ENCODE results near the gene DPP9.

The DPP9 gene

GRCh38 chr19:4707956-4708650, 15.5 kb downstream of the DPP9 start:
- no peak for DNase-seq

- DNase-seq: no peak
Observed at GRCh38 chr19:4707322-4707721, 16.3 kb downstream of the DPP9 start.

DNA sequence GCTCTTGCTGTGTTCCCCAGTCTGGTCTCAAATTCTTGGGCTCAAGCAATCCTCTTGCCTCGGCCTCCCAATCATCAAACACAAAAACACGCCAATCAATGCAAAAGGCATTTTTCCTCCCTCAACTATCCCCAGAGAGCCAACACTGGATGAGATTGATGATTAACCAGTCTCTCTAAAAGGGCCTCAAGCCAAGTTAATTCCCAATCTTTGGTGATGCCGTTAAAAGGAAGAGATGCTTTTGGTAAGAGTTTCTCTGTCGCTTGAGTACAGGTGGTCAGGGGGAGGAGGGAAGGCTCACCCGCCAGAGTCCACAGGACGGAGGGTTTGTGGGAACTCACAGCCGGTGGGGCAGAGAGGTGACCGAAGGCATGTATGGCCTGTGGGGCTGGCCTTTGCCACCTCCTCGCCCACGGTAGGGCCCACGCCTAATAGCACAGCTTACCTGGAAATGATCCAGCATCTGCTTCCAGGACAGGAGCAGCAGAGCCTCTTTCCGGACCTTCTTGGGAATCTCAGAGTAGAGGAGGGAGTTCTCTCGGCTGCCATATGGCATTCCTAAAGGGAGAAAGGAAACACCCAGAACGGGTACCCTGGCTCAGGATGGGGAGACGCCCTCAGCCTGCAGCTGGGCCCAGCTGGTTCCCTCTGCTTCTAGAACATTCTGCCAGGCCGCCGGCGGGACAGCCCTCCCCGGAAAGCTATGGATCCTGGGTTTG, 18.1 kb downstream of the DPP9 start:
- no peak for DNase-seq

DNA sequence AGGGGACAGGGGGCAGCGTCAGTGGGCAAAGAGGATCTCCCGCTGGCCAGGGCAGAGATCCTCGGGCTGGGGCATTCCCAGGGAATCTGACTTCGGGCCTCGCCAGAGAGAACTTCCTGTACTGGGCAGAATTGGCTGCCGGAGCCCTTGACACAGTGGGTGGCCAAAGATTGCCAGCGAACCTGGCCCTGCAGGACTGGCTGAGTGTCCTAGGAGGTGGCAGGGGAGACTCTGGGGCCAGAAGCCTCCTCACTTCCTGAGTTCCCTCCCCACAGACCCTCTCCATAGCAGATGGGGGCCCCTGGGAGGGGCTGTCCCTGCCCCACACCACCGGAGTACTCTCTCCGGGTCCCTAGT, 19.3 kb downstream of the DPP9 start:
- DNase-seq: no peak

GRCh38 chr19:4703671-4704316, 19.8 kb downstream of the DPP9 start:
- DNase-seq: no peak

- DNase-seq: no peak
Observed at GRCh38 chr19:4702764-4703163, 20.9 kb downstream of the DPP9 start.

- no peak for DNase-seq
Observed at GRCh38 chr19:4701557-4701956, 22.1 kb downstream of the DPP9 start.

DNA sequence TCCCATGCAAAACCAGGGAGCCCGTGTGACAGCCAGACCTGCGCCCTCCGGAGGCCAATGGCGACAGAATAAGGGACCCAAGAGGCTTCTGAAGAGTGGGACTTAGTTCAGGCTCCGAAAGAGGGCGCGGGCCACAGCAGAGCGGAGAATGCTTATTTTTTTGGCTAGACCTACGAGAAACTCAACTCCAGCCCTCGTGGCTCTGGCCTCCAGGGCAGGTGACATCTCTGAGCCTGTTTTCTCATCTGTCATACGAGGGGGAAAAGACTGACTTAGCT, 23.0 kb downstream of the DPP9 start:
- DNase-seq: no peak

GRCh38 chr19:4699826-4700692, 23.6 kb downstream of the DPP9 start:
- DNase-seq: no peak

GRCh38 chr19:4697304-4697703, 26.3 kb downstream of the DPP9 start:
- no peak for DNase-seq

GRCh38 chr19:4695224-4695731, 28.4 kb downstream of the DPP9 start:
- DNase-seq: no peak

DNA sequence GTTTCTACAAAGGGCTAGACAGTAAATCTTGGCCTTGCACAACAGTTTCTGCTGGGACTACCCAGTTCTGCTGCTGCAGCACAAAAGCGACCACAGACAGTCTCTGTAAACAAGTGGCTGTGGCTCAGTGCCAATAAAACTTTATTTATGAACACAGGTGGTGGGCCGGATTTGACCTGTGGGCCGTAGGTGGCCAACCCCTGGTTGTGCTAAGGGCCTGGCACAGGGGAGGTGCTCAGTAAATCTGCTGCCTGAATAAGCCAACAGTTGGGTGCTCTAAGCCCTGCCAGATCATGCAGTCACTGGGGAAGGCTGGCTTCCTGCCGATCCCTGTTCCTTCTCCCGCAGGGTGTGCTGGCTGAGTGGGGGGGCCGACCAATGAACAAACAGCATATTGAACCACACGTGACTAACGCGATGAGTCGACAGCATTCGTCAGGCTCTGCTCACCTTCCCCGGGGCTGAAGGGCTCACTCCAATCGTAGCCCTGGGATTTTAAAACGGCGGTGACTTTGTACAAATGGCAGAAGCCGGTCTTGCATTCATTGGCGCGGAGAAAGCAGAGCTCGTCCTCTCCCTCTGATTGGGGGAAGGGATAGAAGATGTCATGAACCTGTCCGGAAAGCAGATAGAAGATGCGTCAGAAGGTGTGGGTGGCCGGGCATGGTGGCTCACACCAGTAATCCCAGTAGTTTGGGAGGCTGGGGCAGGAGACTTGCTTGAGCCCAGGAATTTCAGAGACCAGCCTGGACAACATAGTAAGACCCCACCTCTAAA, 29.2 kb downstream of the DPP9 start:
- no peak for DNase-seq

DNA sequence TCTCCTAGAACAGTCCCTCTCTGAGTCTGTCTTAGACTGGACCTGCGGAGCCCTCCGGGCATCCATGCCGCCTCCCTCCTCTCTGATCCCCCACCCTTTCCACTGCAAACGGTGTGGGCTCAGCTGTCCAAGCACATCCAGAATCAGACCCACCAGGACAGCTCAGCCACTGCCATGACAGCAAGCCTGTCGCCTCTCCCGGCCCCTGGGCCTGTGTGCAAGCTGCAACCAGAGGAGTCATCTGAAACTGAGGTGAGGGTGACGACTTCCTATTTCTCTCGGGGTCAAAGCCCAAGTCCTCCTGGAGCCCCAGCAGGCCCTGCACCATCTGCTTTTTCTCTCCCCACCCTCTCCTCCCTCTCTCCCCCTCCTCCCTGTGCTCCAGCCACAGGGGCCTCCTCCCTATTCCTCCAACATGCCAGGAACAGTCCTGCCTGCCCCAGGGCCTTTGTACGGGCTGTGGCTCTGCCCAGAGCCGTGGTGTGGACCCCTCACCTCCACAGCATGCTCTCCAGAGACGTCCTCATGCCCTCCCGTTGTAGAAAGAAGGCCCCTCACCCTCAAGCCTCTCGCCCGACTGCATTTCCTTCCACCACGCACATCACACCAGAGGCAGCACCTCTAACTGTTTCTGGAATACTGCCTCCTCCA, 30.0 kb downstream of the DPP9 start:
- no peak for DNase-seq

- no peak for DNase-seq
Observed at GRCh38 chr19:4693078-4693350, 30.6 kb downstream of the DPP9 start.

DNA sequence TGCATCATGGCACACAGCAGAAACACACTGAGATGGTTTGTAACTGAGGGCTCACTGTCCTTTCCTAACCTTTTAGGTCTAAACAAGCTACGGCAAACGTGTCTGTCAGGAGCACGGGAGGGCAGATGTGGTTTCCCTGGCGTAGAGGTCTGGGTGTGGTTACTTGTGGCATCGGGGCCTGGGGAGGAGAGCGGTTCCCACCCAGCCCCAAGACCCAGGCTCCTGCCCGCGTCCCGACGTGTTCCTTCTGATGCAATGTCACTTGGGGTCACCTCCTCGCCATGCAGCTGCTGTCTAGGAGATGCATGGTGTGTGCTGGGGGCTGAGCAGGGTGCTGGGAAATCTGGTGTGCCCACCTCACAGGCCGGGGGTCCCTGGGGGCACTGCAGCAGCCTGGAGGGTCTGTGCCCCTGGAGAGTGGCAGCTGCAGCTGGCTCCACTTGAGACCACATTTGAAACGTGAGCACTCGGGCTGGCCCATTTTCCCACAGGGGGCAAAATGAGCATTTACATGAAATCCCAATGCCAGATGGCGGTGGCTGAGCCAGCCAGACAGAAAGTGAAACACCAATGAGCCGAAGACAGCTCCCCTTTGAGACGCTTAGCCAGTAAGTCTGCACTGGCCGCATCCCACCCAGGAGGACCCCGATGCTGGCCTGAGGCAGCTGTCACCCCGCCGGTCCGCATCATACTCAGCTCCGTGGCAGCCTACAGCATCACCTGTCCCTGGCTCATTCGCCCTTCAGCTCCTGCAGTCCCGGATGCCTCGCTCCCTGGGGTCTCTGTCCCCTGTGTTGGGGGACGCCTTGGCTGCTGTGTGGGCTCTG, 31.2 kb downstream of the DPP9 start:
- no peak for DNase-seq

DNA sequence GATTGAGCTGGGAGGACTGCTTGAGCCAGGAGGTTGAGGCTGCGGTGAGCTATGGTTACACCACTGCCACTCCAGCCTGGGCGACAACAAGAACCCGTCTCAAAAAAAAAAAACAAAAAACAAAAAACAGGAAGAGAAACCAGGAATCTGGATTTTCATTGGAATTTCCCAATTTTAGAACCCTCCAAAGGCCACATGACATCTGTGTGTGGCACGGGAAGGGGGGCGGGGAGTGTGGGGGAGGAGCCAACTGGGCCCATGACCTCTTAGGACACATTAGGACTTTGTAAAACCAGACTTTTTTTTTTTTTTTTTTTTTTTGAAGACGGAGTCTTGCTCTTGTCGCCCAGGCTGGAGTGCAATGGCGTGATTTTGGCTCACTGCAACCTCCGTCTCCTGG, 32.3 kb downstream of the DPP9 start:
- DNase-seq: no peak

- DNase-seq: no peak
Observed at GRCh38 chr19:4690361-4690760, 33.3 kb downstream of the DPP9 start.

- no peak for DNase-seq
Observed at GRCh38 chr19:4689403-4689802, 34.2 kb downstream of the DPP9 start.

GRCh38 chr19:4688587-4688986, 35.1 kb downstream of the DPP9 start:
- no peak for DNase-seq

- no peak for DNase-seq
Observed at GRCh38 chr19:4687396-4687795, 36.2 kb downstream of the DPP9 start.

DNA sequence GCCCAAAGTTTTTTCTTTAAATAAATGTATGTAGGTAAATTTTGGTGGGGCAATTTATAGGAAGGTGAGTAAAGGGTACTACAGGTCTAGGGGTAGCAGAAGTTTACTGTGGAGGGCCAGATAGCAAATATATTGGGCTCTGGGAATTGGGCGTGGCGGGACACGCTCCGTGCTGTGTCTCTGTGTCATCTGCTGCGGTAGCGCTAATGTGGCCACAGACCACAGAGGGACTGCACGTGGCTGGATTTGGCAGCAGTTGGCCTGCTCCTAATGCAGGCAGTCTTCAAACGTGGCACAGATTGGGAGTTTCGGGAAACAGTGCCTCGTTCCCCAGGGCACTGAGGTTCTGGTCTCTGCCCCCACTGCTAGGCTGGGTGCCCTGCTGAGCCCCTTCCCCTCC, 36.9 kb downstream of the DPP9 start:
- no peak for DNase-seq

Data from KG1 (cell line).